HG03139 (cell line): ENCODE results near the gene ENPP5.

Experiments
- ATAC-seq: cut with Tn5 transposase; IDR thresholded peaks from one replicate; pipeline ENCODE4 v1.9.1; 2021; ENCODE audit not compliant: unreplicated experiment

Gene ENPP5

DNA sequence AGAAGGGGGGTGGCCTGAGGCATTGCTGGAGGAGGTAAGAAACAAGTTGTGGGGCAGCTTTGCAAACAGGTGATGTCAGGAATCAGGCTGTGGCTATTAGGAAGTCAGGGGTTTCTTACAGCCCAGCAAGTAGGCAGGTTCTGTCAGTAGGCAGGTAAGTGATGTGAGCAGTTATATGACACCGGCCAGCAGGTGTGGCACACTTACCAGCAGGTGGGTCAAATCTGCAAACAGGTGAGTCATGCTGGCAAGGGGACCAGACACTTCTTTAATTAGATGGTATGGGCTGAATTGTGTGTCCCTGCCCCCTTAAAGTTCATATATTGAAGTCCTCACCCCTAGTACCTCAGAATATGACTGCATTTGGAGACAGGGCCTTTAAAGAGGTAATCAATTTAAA lies 57.4 kb downstream of the ENPP5 start:
- no peak for ATAC-seq
